Spleen (tissue), 11 donors: Measurements from ENCODE around the gene SERPINA4. TPM values are rescaled to one million over a fixed set of nuclear protein-coding genes. Genes with fewer than 3 reads are reported as not detected.

Source experiments
- DNase-seq: peaks from one replicate; pipeline ENCODE4 v3.0.0-alpha.2; 2020
- H3K27ac ChIP-seq, 8 donors: fragments of 200-600 bp; sonication (generic) in 7 of 8; 1 replicate in 4 of 8; 2 replicates in 4 of 8; pipeline versions ENCODE4 v1.5.0 to v1.8.0; 2016 to 2021; ENCODE audit warnings: inconsistent platforms in 4 of 8, mild to moderate bottlenecking in 4 of 8, moderate library complexity in 1 of 8
- H3K27me3 ChIP-seq, 7 donors: fragments of 200-600 bp; sonication (generic) in 6 of 7; replicated peaks in 1 of 7; 1 replicate in 4 of 7; 2 replicates in 3 of 7; pipeline versions ENCODE4 v1.5.0 to v1.8.0; 2016 to 2021; ENCODE audit warnings: inconsistent platforms in 3 of 7, mild to moderate bottlenecking in 1 of 7
- H3K36me3 ChIP-seq, 6 donors: fragments of 200-600 bp; sonication (generic) in 5 of 6; 1 replicate in 4 of 6; 2 replicates in 2 of 6; pipeline versions ENCODE4 v1.5.0 to v1.8.0; 2016 to 2021; ENCODE audit warnings: inconsistent platforms in 2 of 6
- H3K4me1 ChIP-seq, 6 donors: fragments of 200-600 bp; sonication (generic) in 5 of 6; 1 replicate in 3 of 6; 2 replicates in 3 of 6; pipeline versions ENCODE4 v1.5.0 to v1.8.0; 2016 to 2021; ENCODE audit warnings: inconsistent platforms in 3 of 6
- H3K4me3 ChIP-seq, 8 donors: fragments of 200-600 bp; sonication (generic) in 7 of 8; 1 replicate in 4 of 8; 2 replicates in 4 of 8; pipeline versions ENCODE4 v1.5.0 to v1.8.0; 2016 to 2021; ENCODE audit warnings: inconsistent platforms in 4 of 8, mild to moderate bottlenecking in 4 of 8, moderate library complexity in 2 of 8
- H3K9me3 ChIP-seq, 8 donors: fragments of 200-600 bp; sonication (generic) in 7 of 8; 1 replicate in 4 of 8; 2 replicates in 4 of 8; pipeline versions ENCODE4 v1.5.0 to v1.8.0; 2016 to 2021; ENCODE audit warnings: inconsistent platforms in 4 of 8
- POLR2A ChIP-seq, 3 donors: fragments of 450-650 bp; IDR thresholded peaks; one replicate each; pipeline ENCODE4 v1.5.1; 2017; ENCODE audit warnings: antibody characterized with exemption in 3 of 3, mild to moderate bottlenecking in 1 of 3
- POLR2AphosphoS5 ChIP-seq, 3 donors: sonication (generic); formaldehyde crosslinking; IDR thresholded peaks; one replicate each; pipeline ENCODE4 v1.5.1; 2017; ENCODE audit warnings: antibody characterized with exemption in 3 of 3
- WGBS, 5 donors: extraction: QIAGEN DNeasy Blood & Tissue Kit in 3 of 5; methylation state at CpG; one replicate each; pipeline versions ENCODE4 v1.1.5 to v1.1.7; 2013 to 2018; 5-methylcytosine and 5-hydroxymethylcytosine counted together
- intact Hi-C: fragments of 100-400 bp; cut with DNase I; formaldehyde crosslinking; loops from one replicate; pipeline ENCODE4 v1.15.0; 2023; ENCODE audit warnings: low total_unique reads
- polyA plus RNA-seq, 3 donors: library from polyadenylated mRNA; stranded (reverse); fragments of 200-250 nt; gene quantifications; one replicate each; pipeline ENCODE4 v1.2.1, GENCODE V29; 2013
- total RNA-seq, 7 donors: library from RNA; depleted of rRNA in 3 of 7; stranded (reverse); fragments of >200 nt in 3 of 7; fragmentation: NEBNext Ultra II Directional in 4 of 7; extraction: Animal tissue kit (Norgen Biotek cat#: 25700) in 4 of 7; gene quantifications; one replicate each; pipeline versions ENCODE4 v1.1.0 to v1.2.1, GENCODE V29; 2016 to 2021
- TF ChIP-seq, protein P1 (sequence below), 11 experiments: fragments of 200-600 bp in 7 of 11; fragments of 450-650 bp in 4 of 11; sonication (generic) in 4 of 11; IDR thresholded peaks in 8 of 11; conservative IDR thresholded peaks in 3 of 11; 1 replicate in 7 of 11; 2 replicates in 4 of 11; pipeline versions ENCODE4 v1.4.0 to v1.8.0; 2016 to 2021; ENCODE audit warnings: antibody characterized with exemption in 11 of 11, inconsistent platforms in 4 of 11, mild to moderate bottlenecking in 1 of 11
- donor health status: healthy with polysubstance abuse.
- donor health status: DM: no; HTN: no; CAD: no; lungs with moderate emphysema.
- donor health status: DM: no; HTN: no; CAD: no.
- donor health status: Bipolar disorder and iron deficiency.
- donor health status: healthy.
- donor health status: DM: no; HTN: no; CAD: no.
- donor health status: DM: yes; HTN: yes; CAD: no.

SERPINA4 gene
- total and polyA plus RNA-seq, 10 donors = not detected

DNA sequence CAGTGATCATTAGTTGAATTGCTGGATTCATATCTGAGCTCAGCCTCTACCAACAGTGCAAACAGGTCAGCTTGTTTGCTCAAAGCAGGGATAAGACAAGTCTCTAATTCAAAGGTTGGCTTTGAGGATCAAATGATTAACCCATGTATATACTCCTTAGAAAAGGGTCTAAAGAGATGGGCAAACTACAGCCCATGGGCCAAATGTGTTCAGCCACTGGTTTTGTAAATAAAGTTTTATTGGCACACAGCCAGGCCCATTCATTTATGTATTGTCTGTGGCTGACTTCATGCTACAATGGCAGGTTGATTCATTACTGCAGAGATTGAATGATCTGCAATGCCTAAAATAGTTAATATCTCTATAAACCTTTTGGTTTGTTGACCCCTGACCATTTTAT lies 3.1 kb downstream of the SERPINA4 start:
- Histone ChIP-seq H3K9me3 (no peaks in the 10 kb centered on the region), H3K4me1 (no peaks in the 10 kb centered on the region), H3K36me3 (no peaks in the 10 kb centered on the region), H3K27me3 (peaks cover 0 to 20% (median 0%) of the 10 kb centered on the region in 7 donors), H3K27ac (no peak overlapping the region), H3K4me3 (no peak overlapping the region)
- intact Hi-C loops = no loop called here
- no peak for DNase-seq
- TF ChIP-seq, protein P1, sequence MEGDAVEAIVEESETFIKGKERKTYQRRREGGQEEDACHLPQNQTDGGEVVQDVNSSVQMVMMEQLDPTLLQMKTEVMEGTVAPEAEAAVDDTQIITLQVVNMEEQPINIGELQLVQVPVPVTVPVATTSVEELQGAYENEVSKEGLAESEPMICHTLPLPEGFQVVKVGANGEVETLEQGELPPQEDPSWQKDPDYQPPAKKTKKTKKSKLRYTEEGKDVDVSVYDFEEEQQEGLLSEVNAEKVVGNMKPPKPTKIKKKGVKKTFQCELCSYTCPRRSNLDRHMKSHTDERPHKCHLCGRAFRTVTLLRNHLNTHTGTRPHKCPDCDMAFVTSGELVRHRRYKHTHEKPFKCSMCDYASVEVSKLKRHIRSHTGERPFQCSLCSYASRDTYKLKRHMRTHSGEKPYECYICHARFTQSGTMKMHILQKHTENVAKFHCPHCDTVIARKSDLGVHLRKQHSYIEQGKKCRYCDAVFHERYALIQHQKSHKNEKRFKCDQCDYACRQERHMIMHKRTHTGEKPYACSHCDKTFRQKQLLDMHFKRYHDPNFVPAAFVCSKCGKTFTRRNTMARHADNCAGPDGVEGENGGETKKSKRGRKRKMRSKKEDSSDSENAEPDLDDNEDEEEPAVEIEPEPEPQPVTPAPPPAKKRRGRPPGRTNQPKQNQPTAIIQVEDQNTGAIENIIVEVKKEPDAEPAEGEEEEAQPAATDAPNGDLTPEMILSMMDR (IDR thresholded peaks at IDR 0.05 in 8 of 11, conservative IDR thresholded peaks at IDR 0.05 in 3 of 11) = no peak
- TF ChIP-seq POLR2A (IDR thresholded peaks at IDR 0.05) (no peak), POLR2AphosphoS5 (IDR thresholded peaks at IDR 0.05) (no peak)

DNA sequence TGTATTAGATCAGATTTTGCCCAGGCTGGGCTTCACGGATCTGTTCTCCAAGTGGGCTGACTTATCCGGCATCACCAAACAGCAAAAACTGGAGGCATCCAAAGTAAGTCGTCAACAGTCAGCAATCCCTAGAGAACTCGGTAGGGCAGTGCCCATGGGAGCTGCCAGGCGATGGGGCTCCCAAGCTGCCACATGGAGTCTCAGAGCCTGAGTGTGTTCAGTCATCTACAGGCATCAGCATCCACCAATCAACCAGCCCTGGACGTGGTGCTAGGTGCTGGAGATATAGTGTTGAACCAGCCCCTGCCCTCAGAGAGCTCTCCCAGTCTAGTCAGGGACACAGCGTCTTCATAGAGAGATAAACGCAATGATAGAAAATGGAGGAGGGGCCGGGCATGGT lies 6.9 kb downstream of the SERPINA4 start:
- 79 to 92% (median 86%) methylated on average over 9 of the region's 9 CpGs for WGBS, 5 donors
- H3K36me3 ChIP-seq = no peaks in the 10 kb centered on the region

DNA sequence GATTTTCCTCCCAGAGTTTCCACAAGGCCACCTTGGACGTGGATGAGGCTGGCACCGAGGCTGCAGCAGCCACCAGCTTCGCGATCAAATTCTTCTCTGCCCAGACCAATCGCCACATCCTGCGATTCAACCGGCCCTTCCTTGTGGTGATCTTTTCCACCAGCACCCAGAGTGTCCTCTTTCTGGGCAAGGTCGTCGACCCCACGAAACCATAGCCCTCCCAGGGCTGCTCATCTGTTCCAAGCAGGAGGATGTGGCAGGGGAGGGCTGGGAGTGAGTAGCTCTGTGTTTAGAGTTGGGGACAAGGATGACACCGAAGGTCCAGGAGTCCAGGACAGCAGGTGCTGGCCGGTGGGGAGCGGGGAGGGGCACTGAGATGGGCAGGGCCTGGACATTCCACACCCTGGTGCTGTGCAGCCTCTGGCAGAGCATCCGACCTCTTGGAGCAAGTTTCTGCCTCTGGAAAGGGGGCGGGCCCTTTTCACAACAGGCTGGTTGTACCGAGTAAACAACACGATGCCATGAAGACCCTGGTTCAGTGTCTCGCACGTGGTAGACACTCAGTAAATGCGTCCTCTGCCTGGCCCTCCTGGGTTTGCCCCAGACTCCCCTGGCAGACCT lies 8.2 kb downstream of the SERPINA4 start:
- Histone ChIP-seq H3K27ac (peak overlapping the region in 3 of 8 donors; percentile 65 to 85 (median 75)), H3K27me3 (no peaks in the 10 kb centered on the region), H3K36me3 (no peaks in the 10 kb centered on the region), H3K9me3 (no peaks in the 10 kb centered on the region), H3K4me3 (no peak overlapping the region), H3K4me1 (peaks cover 0 to 28% (median 2%) of the 10 kb centered on the region in 6 donors)
- 80 to 93% (median 86%) methylated on average over 19 to 20 of the region's 20 CpGs for WGBS, 5 donors
- no peak for TF ChIP-seq POLR2A (IDR thresholded peaks at IDR 0.05)
- TF ChIP-seq, protein P1 (IDR thresholded peaks at IDR 0.05 in 8 of 11, conservative IDR thresholded peaks at IDR 0.05 in 3 of 11) = no peak
- TF ChIP-seq POLR2AphosphoS5 (IDR thresholded peaks at IDR 0.05) = no peak
- intact Hi-C loops = no loop called here
- no peak for DNase-seq

More for the DNA sequence above, 6.9 kb downstream of the SERPINA4 start:
- H3K27ac ChIP-seq = no peak overlapping the region
- intact Hi-C loops = no loop called here
- TF ChIP-seq, protein P1 (IDR thresholded peaks at IDR 0.05 in 8 of 11, conservative IDR thresholded peaks at IDR 0.05 in 3 of 11) = no peak
- TF ChIP-seq POLR2AphosphoS5 (IDR thresholded peaks at IDR 0.05) (no peak), POLR2A (IDR thresholded peaks at IDR 0.05) (no peak)
- peaks cover 0 to 28% (median 2%) of the 10 kb centered on the region in 6 donors for H3K4me1 ChIP-seq
- H3K4me3 ChIP-seq = no peak overlapping the region
- no peaks in the 10 kb centered on the region for H3K27me3 ChIP-seq
- H3K9me3 ChIP-seq = no peaks in the 10 kb centered on the region
- no peak for DNase-seq

DNA sequence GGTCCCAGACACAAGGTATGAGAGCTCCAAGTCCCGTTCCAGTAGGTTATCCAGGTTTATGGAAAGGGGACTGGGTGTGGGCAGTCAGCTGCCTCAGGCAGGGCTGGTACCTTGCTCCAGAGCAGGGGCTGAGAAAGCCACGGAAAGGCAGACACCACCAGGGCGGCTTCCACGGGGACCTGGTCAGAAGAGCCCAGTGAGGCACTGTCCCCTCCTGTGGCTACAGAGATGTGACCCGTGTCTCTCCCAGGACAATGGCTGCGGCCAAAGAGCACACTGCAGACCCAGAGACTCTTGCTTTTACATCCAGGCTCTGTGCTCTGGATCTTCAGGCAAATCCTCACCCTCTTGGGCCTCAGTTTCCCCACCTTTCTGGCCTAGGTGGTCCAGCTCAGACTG lies 8.8 kb downstream of the SERPINA4 start:
- no peaks in the 10 kb centered on the region for H3K36me3 ChIP-seq
- H3K4me3 ChIP-seq = no peak overlapping the region
- intact Hi-C loops = no loop called here
- no peaks in the 10 kb centered on the region for H3K27me3 ChIP-seq
- peaks cover 0 to 28% (median 2%) of the 10 kb centered on the region in 6 donors for H3K4me1 ChIP-seq
- TF ChIP-seq POLR2A (IDR thresholded peaks at IDR 0.05) = no peak
- TF ChIP-seq POLR2AphosphoS5 (IDR thresholded peaks at IDR 0.05) = no peak
- TF ChIP-seq, protein P1 (IDR thresholded peaks at IDR 0.05 in 8 of 11, conservative IDR thresholded peaks at IDR 0.05 in 3 of 11) = no peak
- peak overlapping the region in 4 of 8 donors; percentile 56 to 85 (median 70) for H3K27ac ChIP-seq
- H3K9me3 ChIP-seq = no peaks in the 10 kb centered on the region
- DNase-seq = no peak
- WGBS, 5 donors = 83 to 91% (median 88%) methylated on average over 3 to 6 of the region's 6 CpGs
